ENCODE measurements around the gene MTMR11. TPM values are rescaled to one million over a fixed set of nuclear protein-coding genes. Genes with fewer than 3 reads are reported as not detected.
"Not testable (repeated sequence)": the region's sequence is repeated elsewhere in the genome, so short reads cannot be mapped to it uniquely, and the experiment has no call there.

Gene MTMR11
- total RNA-seq = 0.40 and 0.87 TPM in 2 replicates

GRCh38 chr1:149936170-149936991 lies at the start of gene MTMR11:
TSS of gene MTMR11 (minus strand) at chr1:149936879. CDS start at chr1:149936647, 232 bp downstream.
- peak in 1 of 2 donors; percentile 31 for DNase-seq (ENCODE audit: low read depth in 2 of 2)

- DNase-seq (ENCODE audit: low read depth in 2 of 2) = no peak
Observed at GRCh38 chr1:149979972-149980540, 43.4 kb upstream of the MTMR11 start.

GRCh38 chr1:149979245-149979971 lies 42.7 kb upstream of the MTMR11 start:
- DNase-seq (ENCODE audit: low read depth in 2 of 2) = no peak

GRCh38 chr1:149978547-149979023 lies 41.9 kb upstream of the MTMR11 start:
- peak; percentile 32 to 67 for DNase-seq (ENCODE audit: low read depth in 2 of 2)

DNA sequence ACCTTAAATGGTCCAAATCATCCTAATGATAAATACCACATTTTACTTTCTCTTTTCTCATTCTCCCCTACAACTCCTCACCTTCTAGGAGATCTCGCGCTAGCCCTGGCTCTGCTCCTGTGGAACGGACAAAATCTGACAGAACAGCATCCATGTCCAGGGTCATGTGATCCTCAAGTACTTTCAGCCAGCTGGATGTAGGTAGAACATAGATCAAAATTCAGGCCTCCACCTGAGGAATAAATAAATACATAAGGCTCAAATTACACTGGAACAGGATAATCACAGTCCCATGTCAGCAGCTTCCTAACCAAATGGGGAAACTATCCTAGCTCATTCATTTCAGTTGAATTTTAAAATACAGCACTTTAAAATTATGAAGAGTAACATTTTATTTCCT lies 40.7 kb upstream of the MTMR11 start:
- DNase-seq (ENCODE audit: low read depth in 2 of 2) = no peak

- DNase-seq (ENCODE audit: low read depth in 2 of 2) = no peak
Observed at GRCh38 chr1:149972547-149972946, 35.9 kb upstream of the MTMR11 start.

GRCh38 chr1:149967646-149968045 lies 31.0 kb upstream of the MTMR11 start:
- DNase-seq (ENCODE audit: low read depth in 2 of 2) = no peak

- DNase-seq (ENCODE audit: low read depth in 2 of 2) = no peak
Observed at GRCh38 chr1:149967041-149967440, 30.4 kb upstream of the MTMR11 start.

DNA sequence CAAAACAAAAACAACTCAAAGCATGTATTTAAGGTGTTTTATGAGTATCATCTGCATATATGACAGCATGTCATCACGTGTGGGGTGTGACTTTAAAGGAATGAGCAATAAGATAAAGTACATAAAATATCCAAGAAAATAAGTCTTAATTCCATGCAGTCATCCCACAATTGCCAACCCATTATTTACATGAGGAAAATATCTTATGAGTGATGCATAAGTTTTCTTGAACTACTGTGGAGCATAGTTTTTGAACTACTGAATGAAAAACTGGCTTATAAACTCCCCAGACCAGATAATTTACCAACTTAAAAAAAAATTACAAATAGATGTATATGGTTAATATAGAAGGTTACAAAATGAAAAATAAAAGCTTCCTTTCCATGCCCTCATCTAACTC lies 29.7 kb upstream of the MTMR11 start:
- no peak for DNase-seq (ENCODE audit: low read depth in 2 of 2)

DNA sequence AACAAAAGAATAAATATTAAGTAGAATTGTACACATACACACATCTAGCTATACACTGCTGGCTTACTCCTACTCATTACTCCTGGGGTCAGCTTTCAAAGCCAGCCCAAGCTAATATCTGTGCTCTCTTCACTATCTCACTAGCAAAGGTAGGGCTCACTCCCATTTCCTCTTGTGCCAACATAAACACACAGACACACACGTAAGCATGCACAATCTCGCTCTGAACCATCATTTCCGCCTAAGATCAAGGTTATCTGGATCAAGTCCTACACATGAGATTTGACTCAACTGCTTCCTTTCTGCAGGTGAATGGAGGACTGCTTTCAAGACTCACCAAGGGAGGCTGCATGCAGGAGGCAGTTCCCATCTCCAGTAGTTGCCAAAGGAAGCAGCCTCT lies 28.8 kb upstream of the MTMR11 start:
- DNase-seq (ENCODE audit: low read depth in 2 of 2) = no peak

- DNase-seq (ENCODE audit: low read depth in 2 of 2) = no peak
Observed at GRCh38 chr1:149963358-149963757, 26.7 kb upstream of the MTMR11 start.

DNA sequence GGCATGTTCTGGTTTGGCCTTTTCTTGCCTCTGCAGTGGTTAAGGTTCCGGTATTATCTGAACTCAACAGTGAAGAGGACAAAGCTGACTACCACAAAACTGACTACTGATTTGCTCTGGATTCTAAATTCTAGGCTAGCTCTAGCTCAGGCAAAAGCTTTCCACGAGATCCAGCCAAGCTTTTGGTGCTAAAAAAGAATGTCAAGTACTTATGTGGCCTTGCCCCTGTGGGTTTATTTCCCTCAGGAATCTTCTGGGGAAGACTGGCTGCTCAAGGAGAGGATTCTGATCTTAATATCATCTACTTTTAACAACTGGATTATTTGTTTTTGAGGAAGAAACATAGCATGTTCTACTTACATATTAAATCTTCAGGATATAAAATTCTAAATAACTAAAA lies 26.1 kb upstream of the MTMR11 start:
- DNase-seq (ENCODE audit: low read depth in 2 of 2) = no peak

- peak; percentile 83 to 87 for DNase-seq (ENCODE audit: low read depth in 2 of 2)
Observed at GRCh38 chr1:149962039-149962647, 25.5 kb upstream of the MTMR11 start.

DNA sequence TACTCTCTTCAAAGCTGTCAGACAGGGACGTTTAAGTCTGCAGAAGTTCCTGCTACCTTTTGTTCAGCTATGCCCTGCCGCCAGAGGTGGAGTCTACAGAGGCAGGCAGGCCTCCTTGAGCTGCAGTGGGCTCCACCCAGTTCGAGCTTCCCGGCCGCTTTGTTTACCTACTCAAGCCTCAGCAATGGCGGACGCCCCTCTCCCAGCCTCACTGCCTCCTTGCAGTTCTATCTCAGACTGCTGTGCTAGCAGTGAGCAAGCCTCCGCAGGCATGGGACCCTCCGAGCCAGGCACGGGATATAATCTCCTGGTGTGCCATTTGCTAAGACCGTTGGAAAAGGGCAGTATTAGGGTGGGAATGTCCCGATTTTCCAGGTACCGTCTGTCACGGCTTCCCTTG lies 20.9 kb upstream of the MTMR11 start:
- DNase-seq (ENCODE audit: low read depth in 2 of 2) = not testable (repeated sequence)

- DNase-seq (ENCODE audit: low read depth in 2 of 2) = no peak
Observed at GRCh38 chr1:149949911-149950310, 13.2 kb upstream of the MTMR11 start.

GRCh38 chr1:149945206-149945605 lies 8.5 kb upstream of the MTMR11 start:
- DNase-seq (ENCODE audit: low read depth in 2 of 2) = no peak

- DNase-seq (ENCODE audit: low read depth in 2 of 2) = no peak
Observed at GRCh38 chr1:149942885-149943284, 6.2 kb upstream of the MTMR11 start.

DNA sequence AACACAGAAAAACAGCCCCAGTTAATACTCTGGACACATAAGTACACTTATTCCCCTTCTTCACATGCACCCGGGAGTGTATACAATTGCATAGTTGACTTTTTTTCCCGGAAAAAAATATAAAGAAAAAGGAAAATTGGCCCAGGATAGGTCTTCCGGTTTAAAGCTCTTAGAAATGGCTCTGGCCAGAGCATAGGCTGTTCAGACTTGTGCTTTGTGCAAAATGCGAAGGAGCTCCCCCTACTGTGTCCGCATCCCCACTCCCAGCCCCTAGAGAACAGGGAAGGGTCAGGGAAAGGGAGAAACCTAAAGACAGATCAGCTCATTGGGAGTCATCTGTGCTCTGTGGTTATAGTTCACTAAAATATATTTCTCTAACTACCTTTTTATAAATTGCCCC lies 5.5 kb upstream of the MTMR11 start:
- peak; percentile 47 to 56 for DNase-seq (ENCODE audit: low read depth in 2 of 2)

DNA sequence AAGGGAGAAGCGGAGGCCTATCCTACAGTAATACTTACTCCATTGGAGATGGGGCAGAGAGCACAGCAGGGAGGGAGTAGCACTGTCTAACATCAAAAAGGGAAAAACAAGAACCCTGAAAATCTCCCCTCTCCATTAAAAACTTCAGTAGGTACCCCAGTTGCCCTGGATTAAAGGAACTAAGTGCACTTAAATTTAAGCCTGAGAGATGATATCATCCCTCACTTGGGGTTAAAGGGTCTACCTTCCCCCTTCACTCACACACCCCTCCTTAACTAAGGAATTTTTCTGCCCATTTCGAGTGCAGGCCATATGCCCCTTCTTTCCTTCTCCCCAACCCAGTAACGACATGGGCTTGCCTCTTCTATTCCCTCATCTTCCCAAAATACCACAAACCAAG lies 3.7 kb upstream of the MTMR11 start:
- no peak for DNase-seq (ENCODE audit: low read depth in 2 of 2)

- not testable (repeated sequence) for DNase-seq (ENCODE audit: low read depth in 2 of 2)
Observed at GRCh38 chr1:149938668-149939003, 2.0 kb upstream of the MTMR11 start.

- no peak for DNase-seq (ENCODE audit: low read depth in 2 of 2)
Observed at GRCh38 chr1:149937759-149938158, 1.1 kb upstream of the MTMR11 start.

Data from lung microvascular endothelial cell (primary cell).